Kidney (tissue), 14 donors: Measurements from ENCODE around the gene PTGS1. TPM values are rescaled to one million over a fixed set of nuclear protein-coding genes. Genes with fewer than 3 reads are reported as not detected.

ENCODE experiments used
- DNase-seq, 5 donors: peaks; one replicate each; pipeline ENCODE4 v3.0.0-alpha.2; 2013 to 2020
- FAIRE-seq: peaks from 2 replicates; lab custom pipeline; 2012; peaks lifted over from hg19 to GRCh38; lab: Jason Lieb, UNC
- H3K27ac ChIP-seq, 2 donors: one replicate each; pipeline ENCODE4 v1.7.0; 2013; ENCODE audit warnings: low read depth in 2 of 2, low read length in 2 of 2, inconsistent platforms in 1 of 2
- H3K27me3 ChIP-seq: one replicate; pipeline ENCODE4 v1.7.1; 2013; ENCODE audit warnings: low read length, inconsistent platforms; ENCODE audit not compliant: control insufficient read depth, insufficient read depth
- H3K36me3 ChIP-seq, 3 donors: one replicate each; pipeline versions ENCODE4 v1.7.0 to v1.7.1; 2013; ENCODE audit warnings: low read length in 3 of 3, control low read depth in 1 of 3, inconsistent platforms in 1 of 3; ENCODE audit not compliant: insufficient read depth in 3 of 3, control insufficient read depth in 2 of 3
- H3K4me1 ChIP-seq, 3 donors: one replicate each; pipeline versions ENCODE4 v1.7.0 to v1.7.1; 2013; ENCODE audit warnings: low read length in 3 of 3, inconsistent platforms in 1 of 3, low read depth in 1 of 3; ENCODE audit not compliant: control insufficient read depth in 2 of 3, insufficient read depth in 2 of 3
- H3K4me3 ChIP-seq, 3 donors: one replicate each; pipeline versions ENCODE4 v1.7.0 to v1.8.1; 2013; ENCODE audit warnings: low read length in 3 of 3, control low read depth in 1 of 3, inconsistent platforms in 1 of 3
- H3K9ac ChIP-seq, 3 donors: one replicate each; pipeline versions ENCODE4 v1.7.0 to v1.7.1; 2013; ENCODE audit warnings: low read length in 3 of 3, control low read depth in 1 of 3, inconsistent platforms in 1 of 3
- H3K9me3 ChIP-seq, 3 donors: one replicate each; pipeline versions ENCODE4 v1.7.0 to v1.7.1; 2013; ENCODE audit warnings: low read length in 3 of 3, control low read depth in 1 of 3, inconsistent platforms in 1 of 3; ENCODE audit not compliant: control insufficient read depth in 2 of 3, insufficient read depth in 1 of 3
- intact Hi-C: fragments of 100-400 bp; cut with DNase I; formaldehyde crosslinking; loops from one replicate; pipeline ENCODE4 v1.11.1; 2022
- polyA plus RNA-seq: library from polyadenylated mRNA; stranded (reverse); fragments of 350-450 nt; fragmentation: Illumina TruSeq; extraction: RNeasy Lipid Tissue Mini Kit (QIAGEN cat#74804); gene quantifications from one replicate; pipeline ENCODE4 v1.2.3, GENCODE V29; 2014; ENCODE audit warnings: low read depth, low replicate concordance; ENCODE audit not compliant: insufficient read depth
- total RNA-seq: library from RNA; stranded (reverse); fragmentation: NEBNext Ultra II Directional; extraction: Animal tissue kit (Norgen Biotek cat#: 25700); gene quantifications from one replicate; pipeline ENCODE4 v1.2.1, GENCODE V29; 2021
- TF ChIP-seq, protein P1 (sequence below): IDR thresholded peaks from 3 replicates; pipeline ENCODE4 v1.5.1; 2012; ENCODE audit warnings: mild to moderate bottlenecking, moderate library complexity, borderline replicate concordance; ENCODE audit not compliant: insufficient read depth; ENCODE audit errors: extremely low read depth
- donor health status: control.
- donor health status: control.
- donor health status: control.
- donor health status: control.
- donor health status: control.
- donor health status: DM: yes; HTN: yes; CAD: no.
- donor health status: Normal renal cell carcinoma (clear cell type).

Gene PTGS1
- total and polyA plus RNA-seq, 2 donors from 2014 or later: 3.5 to 9.4 TPM

- intact Hi-C loops: no loop called here
- H3K27ac ChIP-seq: no peak overlapping the region
- no peak overlapping the region for H3K4me3 ChIP-seq
- peaks cover 0 to 17% (median 0%) of the 10 kb centered on the region in 3 donors for H3K9me3 ChIP-seq
- TF ChIP-seq, protein P1, sequence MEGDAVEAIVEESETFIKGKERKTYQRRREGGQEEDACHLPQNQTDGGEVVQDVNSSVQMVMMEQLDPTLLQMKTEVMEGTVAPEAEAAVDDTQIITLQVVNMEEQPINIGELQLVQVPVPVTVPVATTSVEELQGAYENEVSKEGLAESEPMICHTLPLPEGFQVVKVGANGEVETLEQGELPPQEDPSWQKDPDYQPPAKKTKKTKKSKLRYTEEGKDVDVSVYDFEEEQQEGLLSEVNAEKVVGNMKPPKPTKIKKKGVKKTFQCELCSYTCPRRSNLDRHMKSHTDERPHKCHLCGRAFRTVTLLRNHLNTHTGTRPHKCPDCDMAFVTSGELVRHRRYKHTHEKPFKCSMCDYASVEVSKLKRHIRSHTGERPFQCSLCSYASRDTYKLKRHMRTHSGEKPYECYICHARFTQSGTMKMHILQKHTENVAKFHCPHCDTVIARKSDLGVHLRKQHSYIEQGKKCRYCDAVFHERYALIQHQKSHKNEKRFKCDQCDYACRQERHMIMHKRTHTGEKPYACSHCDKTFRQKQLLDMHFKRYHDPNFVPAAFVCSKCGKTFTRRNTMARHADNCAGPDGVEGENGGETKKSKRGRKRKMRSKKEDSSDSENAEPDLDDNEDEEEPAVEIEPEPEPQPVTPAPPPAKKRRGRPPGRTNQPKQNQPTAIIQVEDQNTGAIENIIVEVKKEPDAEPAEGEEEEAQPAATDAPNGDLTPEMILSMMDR: no peak
- H3K27me3 ChIP-seq: no peaks in the 10 kb centered on the region
- H3K9ac ChIP-seq: no peak overlapping the region
- H3K36me3 ChIP-seq: no peaks in the 10 kb centered on the region
- no peaks in the 10 kb centered on the region for H3K4me1 ChIP-seq
- DNase-seq (no peak), FAIRE-seq (no peak)
Observed at GRCh38 chr9:122418016-122418415, 47.2 kb downstream of the PTGS1 start.

- TF ChIP-seq, protein P1: no peak
- FAIRE-seq (no peak), DNase-seq (no peak)
- Histone ChIP-seq H3K9ac (no peak overlapping the region), H3K4me3 (no peak overlapping the region), H3K4me1 (no peaks in the 10 kb centered on the region), H3K27me3 (no peaks in the 10 kb centered on the region), H3K9me3 (peaks cover 0 to 17% (median 0%) of the 10 kb centered on the region in 3 donors), H3K27ac (no peak overlapping the region), H3K36me3 (no peaks in the 10 kb centered on the region)
- intact Hi-C loops: no loop called here
Observed at GRCh38 chr9:122420315-122420714, 49.5 kb downstream of the PTGS1 start.

DNA sequence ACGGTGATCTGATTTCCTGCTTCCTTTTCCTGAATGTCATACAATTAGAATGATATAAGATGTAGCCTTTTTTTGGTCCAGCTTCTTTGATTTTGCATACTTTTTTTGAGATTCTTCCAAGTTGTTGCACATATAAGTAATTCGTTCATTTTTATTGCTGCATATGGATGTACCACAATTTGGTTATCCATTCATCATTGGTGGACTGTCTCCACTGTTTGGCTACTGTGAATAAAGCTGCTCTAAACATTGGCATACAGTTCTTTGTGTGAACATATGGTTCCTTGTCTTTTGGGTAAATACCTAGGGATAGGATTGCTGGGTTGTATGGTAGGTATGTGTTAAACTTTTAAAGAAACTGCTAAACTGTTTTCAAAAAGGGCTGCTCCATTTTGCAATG, 54.3 kb downstream of the PTGS1 start:
- no peak for FAIRE-seq
- intact Hi-C loops: no loop called here

More for the DNA sequence above, 54.3 kb downstream of the PTGS1 start:
- DNase-seq: no peak
- Histone ChIP-seq H3K9ac (no peak overlapping the region), H3K4me3 (no peak overlapping the region), H3K27ac (no peak overlapping the region), H3K9me3 (peaks cover 0 to 11% (median 0%) of the 10 kb centered on the region in 3 donors), H3K4me1 (no peaks in the 10 kb centered on the region), H3K27me3 (no peaks in the 10 kb centered on the region), H3K36me3 (no peaks in the 10 kb centered on the region)
- TF ChIP-seq, protein P1: no peak
